Thoracic aorta (tissue), 2 donors: ENCODE measurements around the gene HIGD1C. TPM values are rescaled to one million over a fixed set of nuclear protein-coding genes. Genes with fewer than 3 reads are reported as not detected.

Experiments
- ATAC-seq: fragments of 150-250 bp; one replicate; pipeline ENCODE4 v1.8.0; 2017; ENCODE audit warnings: low read depth; ENCODE audit not compliant: insufficient number of reproducible peaks, low FRiP score
- DNase-seq: peaks from one replicate; pipeline ENCODE4 v3.0.0-alpha.2; 2020; ENCODE audit warnings: low spot score
- H3K27ac ChIP-seq, 2 donors: fragments of 200-600 bp; sonication (generic); 1 replicate in 1 of 2; 2 replicates in 1 of 2; pipeline ENCODE4 v1.5.1; 2016; ENCODE audit warnings: mild to moderate bottlenecking in 2 of 2, moderate library complexity in 2 of 2
- H3K27me3 ChIP-seq: fragments of 200-600 bp; sonication (generic); replicated peaks from 2 replicates; pipeline ENCODE4 v1.6.0; 2016; ENCODE audit warnings: mild to moderate bottlenecking; ENCODE audit not compliant: insufficient read depth
- H3K36me3 ChIP-seq: fragments of 200-600 bp; sonication (generic); one replicate; pipeline ENCODE4 v1.5.1; 2016
- H3K4me1 ChIP-seq, 2 donors: fragments of 200-600 bp; sonication (generic); 1 replicate in 1 of 2; 2 replicates in 1 of 2; pipeline versions ENCODE4 v1.5.1 to v1.6.0; 2016; ENCODE audit warnings: low read depth in 2 of 2, mild to moderate bottlenecking in 1 of 2; ENCODE audit not compliant: control insufficient read depth in 1 of 2
- H3K4me3 ChIP-seq: fragments of 200-600 bp; sonication (generic); 2 replicates; pipeline ENCODE4 v1.5.1; 2016; ENCODE audit warnings: mild to moderate bottlenecking
- H3K9me3 ChIP-seq: fragments of 200-600 bp; sonication (generic); 2 replicates; pipeline ENCODE4 v1.5.1; 2016
- total RNA-seq, 2 donors: library from RNA; depleted of rRNA; stranded (reverse); fragments of >200 nt; gene quantifications; one replicate each; pipeline versions ENCODE4 v1.1.0 to v1.2.3, GENCODE V29; 2016
- TF ChIP-seq, protein P1 (sequence below): fragments of 200-600 bp; sonication (generic); IDR thresholded peaks from one replicate; pipeline ENCODE4 v1.5.1; 2019; ENCODE audit warnings: antibody characterized with exemption

HIGD1C gene
- total RNA-seq, 2 donors from 2014 or later: not detected

DNA sequence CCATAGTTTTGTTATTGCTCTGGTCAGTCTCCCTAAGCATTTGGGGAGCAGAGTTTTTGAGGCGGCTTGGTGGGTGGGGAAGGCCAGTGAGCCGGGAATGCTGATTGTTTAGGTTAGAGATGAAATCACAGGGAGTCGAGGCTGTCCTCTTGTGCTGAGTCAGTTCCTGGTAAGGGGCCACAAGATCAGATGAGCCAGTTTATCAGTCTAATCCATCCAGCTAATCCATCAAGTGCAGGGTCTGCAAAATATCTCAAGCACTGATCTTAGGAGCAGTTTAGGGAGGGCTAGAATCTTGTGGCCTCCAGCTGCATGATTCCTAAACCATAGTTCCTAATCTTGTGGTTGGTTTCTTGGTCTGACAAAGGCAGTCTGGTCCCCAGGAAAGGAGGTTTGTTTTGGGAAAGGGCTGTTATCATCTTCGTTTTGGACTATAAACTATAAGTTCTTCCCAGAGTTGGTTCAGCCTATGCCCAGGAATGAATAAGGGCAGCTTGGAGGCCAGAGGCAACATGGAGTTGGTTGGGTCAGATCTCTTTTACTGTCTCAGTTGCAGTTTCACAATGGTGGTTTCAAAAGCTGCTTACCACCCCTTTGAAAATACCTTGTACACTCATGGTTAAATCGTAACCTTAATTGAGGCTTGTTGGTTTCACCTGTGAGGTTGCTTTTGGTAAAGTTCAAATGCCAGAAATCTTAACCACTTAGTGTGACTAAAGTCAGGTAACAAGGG lies 33.6 kb upstream of the HIGD1C start:
- ATAC-seq: no peak
- Histone ChIP-seq H3K4me3 (no peak overlapping the region), H3K9me3 (peaks cover 17% of the 10 kb centered on the region), H3K27me3 (no peaks in the 10 kb centered on the region), H3K4me1 (peaks cover 14 to 20% of the 10 kb centered on the region in 2 donors), H3K36me3 (no peaks in the 10 kb centered on the region), H3K27ac (no peak overlapping the region)
- TF ChIP-seq, protein P1, sequence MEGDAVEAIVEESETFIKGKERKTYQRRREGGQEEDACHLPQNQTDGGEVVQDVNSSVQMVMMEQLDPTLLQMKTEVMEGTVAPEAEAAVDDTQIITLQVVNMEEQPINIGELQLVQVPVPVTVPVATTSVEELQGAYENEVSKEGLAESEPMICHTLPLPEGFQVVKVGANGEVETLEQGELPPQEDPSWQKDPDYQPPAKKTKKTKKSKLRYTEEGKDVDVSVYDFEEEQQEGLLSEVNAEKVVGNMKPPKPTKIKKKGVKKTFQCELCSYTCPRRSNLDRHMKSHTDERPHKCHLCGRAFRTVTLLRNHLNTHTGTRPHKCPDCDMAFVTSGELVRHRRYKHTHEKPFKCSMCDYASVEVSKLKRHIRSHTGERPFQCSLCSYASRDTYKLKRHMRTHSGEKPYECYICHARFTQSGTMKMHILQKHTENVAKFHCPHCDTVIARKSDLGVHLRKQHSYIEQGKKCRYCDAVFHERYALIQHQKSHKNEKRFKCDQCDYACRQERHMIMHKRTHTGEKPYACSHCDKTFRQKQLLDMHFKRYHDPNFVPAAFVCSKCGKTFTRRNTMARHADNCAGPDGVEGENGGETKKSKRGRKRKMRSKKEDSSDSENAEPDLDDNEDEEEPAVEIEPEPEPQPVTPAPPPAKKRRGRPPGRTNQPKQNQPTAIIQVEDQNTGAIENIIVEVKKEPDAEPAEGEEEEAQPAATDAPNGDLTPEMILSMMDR: no peak
- DNase-seq: no peak

DNA sequence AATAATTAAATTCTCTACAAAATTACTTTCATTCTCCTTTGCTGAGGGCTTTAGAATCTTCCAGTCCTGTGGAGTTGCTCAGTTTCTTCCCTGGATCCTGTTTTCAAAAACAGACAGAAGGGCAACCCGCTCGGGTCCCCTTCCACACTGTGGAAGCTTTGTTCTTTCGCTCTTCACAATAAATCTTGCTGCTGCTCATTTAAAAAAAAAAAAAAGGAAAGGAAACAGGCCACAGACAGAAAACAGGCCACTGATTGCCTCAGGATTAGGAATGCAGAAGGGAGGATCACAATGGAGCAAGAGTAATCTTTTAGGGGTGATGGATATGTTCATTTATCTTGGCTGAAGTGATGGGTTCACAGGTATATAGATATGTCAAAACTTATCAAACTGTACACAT lies 29.5 kb upstream of the HIGD1C start:
- peak overlapping the region; percentile 96 for H3K4me3 ChIP-seq
- DNase-seq: no peak
- ATAC-seq: no peak

GRCh38 chr12:50923361-50924130 lies 28.8 kb upstream of the HIGD1C start:
- H3K4me1 ChIP-seq: peaks cover 18 to 24% of the 10 kb centered on the region in 2 donors
- DNase-seq (no peak), ATAC-seq (no peak)
- H3K27me3 ChIP-seq: no peaks in the 10 kb centered on the region
- no peaks in the 10 kb centered on the region for H3K36me3 ChIP-seq
- H3K27ac ChIP-seq: peak overlapping the region; percentile 72 to 89
- peak overlapping the region; percentile 96 for H3K4me3 ChIP-seq
- no peaks in the 10 kb centered on the region for H3K9me3 ChIP-seq
- TF ChIP-seq, protein P1: no peak

More for the DNA sequence above, 29.5 kb upstream of the HIGD1C start:
- Histone ChIP-seq H3K27me3 (no peaks in the 10 kb centered on the region), H3K9me3 (no peaks in the 10 kb centered on the region), H3K27ac (peak overlapping the region; percentile 72 to 89), H3K36me3 (no peaks in the 10 kb centered on the region), H3K4me1 (peaks cover 14 to 21% of the 10 kb centered on the region in 2 donors)
- TF ChIP-seq, protein P1: no peak

- Histone ChIP-seq H3K4me1 (peaks cover 23 to 30% of the 10 kb centered on the region in 2 donors), H3K4me3 (peak overlapping the region; percentile 96), H3K9me3 (no peaks in the 10 kb centered on the region), H3K27me3 (no peaks in the 10 kb centered on the region), H3K27ac (peak overlapping the region; percentile 72 to 89), H3K36me3 (no peaks in the 10 kb centered on the region)
- TF ChIP-seq, protein P1: no peak
- ATAC-seq (no peak), DNase-seq (no peak)
These were observed 28.3 kb upstream of the HIGD1C start for GRCh38 chr12:50924131-50924438.
